Endothelial cell of coronary artery (primary cell): ENCODE results near the gene RUFY3. TPM values are rescaled to one million over a fixed set of nuclear protein-coding genes. Genes with fewer than 3 reads are reported as not detected.

ENCODE experiments used
- total RNA-seq: library from RNA; depleted of rRNA; stranded (reverse); fragments of >200 nt; gene quantifications from 2 replicates; pipeline ENCODE4 v1.2.3, GENCODE V29; 2014

RUFY3 gene
- 25.5 and 39.4 TPM in 2 replicates for total RNA-seq

DNA sequence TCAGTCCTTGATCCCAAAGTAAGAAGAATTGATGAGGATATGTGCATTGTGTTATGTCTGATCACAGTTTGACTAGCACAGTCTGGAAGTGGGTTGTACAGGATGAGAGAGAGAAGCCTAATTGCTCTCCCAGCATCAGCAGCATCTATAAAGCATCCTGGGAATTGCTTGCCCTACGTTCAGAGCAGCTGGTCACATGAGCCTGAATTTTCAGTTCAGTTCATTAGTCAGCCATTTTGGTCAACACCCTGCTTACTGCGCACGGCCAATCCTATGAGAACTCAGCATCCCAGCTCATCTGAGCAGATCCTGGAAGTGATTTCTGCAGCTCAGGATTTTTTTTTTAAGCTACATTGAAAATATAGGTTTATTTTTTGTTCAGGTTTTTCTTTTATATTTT lies at the start of gene RUFY3:
Gene RUFY3 (plus strand): TSS at position 218 of the 400 bp plus-strand sequence. CDS start 610 bp downstream, outside the sequence.

DNA sequence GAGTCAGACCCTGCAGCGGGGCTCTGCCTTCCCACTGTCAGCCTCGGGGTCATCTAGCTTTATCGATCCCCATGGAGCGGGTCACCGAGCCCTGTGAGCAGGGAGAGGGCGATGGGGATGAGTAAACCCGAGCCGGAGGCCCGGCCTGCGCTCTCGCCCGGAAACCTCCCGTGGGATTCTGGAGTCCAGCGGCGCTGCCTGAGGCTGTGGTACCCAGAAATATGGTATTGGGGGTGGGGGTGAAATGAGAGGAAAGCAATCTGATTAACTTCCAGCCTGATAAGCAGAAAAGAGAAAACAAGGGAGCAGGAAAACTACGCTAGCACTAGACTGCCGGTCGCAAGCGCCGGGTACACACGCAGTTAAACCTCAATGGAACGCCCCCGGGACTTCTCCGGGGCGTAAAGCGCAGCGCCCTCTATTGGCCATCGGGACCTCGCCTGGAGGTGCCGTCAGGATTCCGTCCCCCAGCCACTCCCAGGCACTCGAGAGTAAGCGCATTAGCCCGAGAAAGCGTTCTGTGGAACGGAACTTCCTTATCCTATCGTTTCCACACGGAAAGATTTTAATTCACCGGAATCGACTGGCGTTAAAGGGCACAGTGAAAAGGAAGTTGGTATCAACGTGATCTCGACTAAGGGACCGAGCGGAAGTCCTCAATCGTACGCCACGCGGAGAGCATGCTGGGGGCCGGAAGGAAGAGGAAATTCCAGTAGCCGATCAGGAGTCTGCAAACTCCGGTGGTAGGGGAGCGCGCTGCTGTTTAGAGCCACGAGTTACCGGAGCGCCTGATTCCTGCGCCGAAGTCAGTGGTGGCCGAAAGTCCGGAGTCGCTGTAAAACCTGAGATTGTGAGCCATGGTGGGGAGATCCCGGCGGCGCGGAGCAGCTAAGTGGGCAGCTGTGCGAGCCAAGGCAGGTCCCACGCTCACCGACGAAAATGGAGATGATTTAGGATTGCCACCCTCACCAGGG lies 33.7 kb upstream of the RUFY3 start, which contains the start of gene UTP3:
Gene UTP3 (plus strand): TSS at position 712 of the 974 bp plus-strand sequence. CDS start 146 bp downstream, at position 858.

GRCh38 chr4:70839589-70840093 lies 117.9 kb downstream of the RUFY3 start, which contains the start of gene GRSF1:
GRSF1 (minus strand) TSS chr4:70839890; CDS start chr4:70839827, 63 bp downstream.

Other genes with a start within 250 kb of the RUFY3 start
- gene MUC7, start 249.8 kb upstream of the RUFY3 start, total RNA-seq: not detected in 2 replicates
- gene AMTN, start 203.4 kb upstream of the RUFY3 start, total RNA-seq: 0.09 TPM in 1 of 2 replicates, not detected in the other
- gene AMBN, start 129.7 kb upstream of the RUFY3 start, total RNA-seq: not detected in 2 replicates
- not detected in 2 replicates for gene ENAM, start 93.2 kb upstream of the RUFY3 start, total RNA-seq
- not detected in 2 replicates for gene JCHAIN, start 55.5 kb upstream of the RUFY3 start, total RNA-seq
- gene UTP3, start 33.4 kb upstream of the RUFY3 start, total RNA-seq: 24.1 and 28.5 TPM in 2 replicates
- 89.1 and 93.0 TPM in 2 replicates for gene GRSF1, start 117.9 kb downstream of the RUFY3 start, total RNA-seq
- gene MOB1B, start 180.4 kb downstream of the RUFY3 start, total RNA-seq: 8.8 and 13.5 TPM in 2 replicates